H9 (cell line): ENCODE results near the gene SUMF1. TPM values are rescaled to one million over a fixed set of nuclear protein-coding genes. Genes with fewer than 3 reads are reported as not detected.

Source experiments
- DNase-seq: peaks from one replicate; pipeline ENCODE4 v3.0.0-alpha.2; 2017
- H2AFZ ChIP-seq: one replicate; pipeline ENCODE4 v1.6.1; 2013; ENCODE audit warnings: mild to moderate bottlenecking, low read length, control low read depth, moderate library complexity
- H2AK5ac ChIP-seq: 2 replicates; pipeline ENCODE4 v1.6.1; 2013; ENCODE audit warnings: low read length, control low read depth, mixed read lengths; ENCODE audit not compliant: insufficient read length
- H2BK120ac ChIP-seq: one replicate; pipeline ENCODE4 v1.6.1; 2013; ENCODE audit warnings: low read depth, mild to moderate bottlenecking, low read length, control low read depth, inconsistent platforms; ENCODE audit not compliant: poor library complexity, severe bottlenecking
- H2BK12ac ChIP-seq: 2 replicates; pipeline ENCODE4 v1.6.1; 2013; ENCODE audit warnings: low read length, control low read depth, mixed read lengths, low read depth; ENCODE audit not compliant: insufficient read length
- H2BK15ac ChIP-seq: 2 replicates; pipeline ENCODE4 v1.6.1; 2013; ENCODE audit warnings: low read depth, low read length, control low read depth
- H2BK20ac ChIP-seq: one replicate; pipeline ENCODE4 v1.6.1; 2013; ENCODE audit warnings: low read depth, mild to moderate bottlenecking, low read length, control low read depth, inconsistent platforms; ENCODE audit not compliant: poor library complexity, severe bottlenecking
- H2BK5ac ChIP-seq: 2 replicates; pipeline ENCODE4 v1.6.1; 2013; ENCODE audit warnings: low read length, control low read depth, mixed read lengths; ENCODE audit not compliant: insufficient read length
- H3K14ac ChIP-seq: 2 replicates; pipeline ENCODE4 v1.6.1; 2013; ENCODE audit warnings: low read length, control low read depth; ENCODE audit not compliant: insufficient read depth
- H3K18ac ChIP-seq: 2 replicates; pipeline ENCODE4 v1.6.1; 2013; ENCODE audit warnings: low read depth, mild to moderate bottlenecking, mixed read lengths, low read length, control low read depth; ENCODE audit not compliant: insufficient read length
- H3K23ac ChIP-seq: 2 replicates; pipeline ENCODE4 v1.6.1; 2013; ENCODE audit warnings: low read length, control low read depth, mixed read lengths, low read depth; ENCODE audit not compliant: insufficient read length
- H3K23me2 ChIP-seq: 2 replicates; pipeline ENCODE4 v1.6.1; 2013; ENCODE audit warnings: low read depth, mild to moderate bottlenecking, mixed read lengths, low read length, control low read depth; ENCODE audit not compliant: insufficient read length, poor library complexity, severe bottlenecking
- H3K27ac ChIP-seq: 2 replicates; pipeline ENCODE4 v1.5.1; 2013; ENCODE audit warnings: low read length, control low read depth, mixed read lengths, low read depth; ENCODE audit not compliant: insufficient read length
- H3K27me3 ChIP-seq: 2 replicates; pipeline ENCODE4 v1.6.1; 2013; ENCODE audit warnings: low read length, control low read depth, inconsistent platforms; ENCODE audit not compliant: insufficient read depth
- H3K4ac ChIP-seq: 2 replicates; pipeline ENCODE4 v1.6.1; 2013; ENCODE audit warnings: low read depth, mild to moderate bottlenecking, control low read depth, inconsistent platforms, low read length, moderate library complexity
- H3K4me1 ChIP-seq: 2 replicates; pipeline ENCODE4 v1.6.1; 2013; ENCODE audit warnings: low read length, control low read depth, inconsistent platforms; ENCODE audit not compliant: insufficient read depth
- H3K4me2 ChIP-seq: 2 replicates; pipeline ENCODE4 v1.6.1; 2013; ENCODE audit warnings: low read length, control low read depth, mixed read lengths; ENCODE audit not compliant: insufficient read length, insufficient read depth
- H3K56ac ChIP-seq: 2 replicates; pipeline ENCODE4 v1.6.1; 2013; ENCODE audit warnings: low read depth, mild to moderate bottlenecking, mixed read lengths, low read length, control low read depth; ENCODE audit not compliant: insufficient read length
- H3K79me1 ChIP-seq: 2 replicates; pipeline ENCODE4 v1.6.1; 2013; ENCODE audit warnings: low read depth, mild to moderate bottlenecking, moderate library complexity, low read length, control low read depth, inconsistent platforms; ENCODE audit not compliant: insufficient read depth, poor library complexity, severe bottlenecking
- H3K79me2 ChIP-seq: 2 replicates; pipeline ENCODE4 v1.6.1; 2013; ENCODE audit warnings: low read length, control low read depth, inconsistent platforms; ENCODE audit not compliant: insufficient read depth
- H3K9ac ChIP-seq: 2 replicates; pipeline ENCODE4 v1.6.1; 2013; ENCODE audit warnings: low read length, control low read depth, mixed read lengths; ENCODE audit not compliant: insufficient read length; ENCODE audit errors: extremely low read depth
- H3K9me3 ChIP-seq: one replicate; pipeline ENCODE4 v1.6.1; 2013; ENCODE audit warnings: low read depth, low read length, inconsistent platforms; ENCODE audit not compliant: control insufficient read depth
- H3T11ph ChIP-seq: one replicate; pipeline ENCODE4 v1.6.1; 2013; ENCODE audit warnings: mild to moderate bottlenecking, low read length, control low read depth, inconsistent platforms
- H4K20me1 ChIP-seq: one replicate; pipeline ENCODE4 v1.6.1; 2013; ENCODE audit not compliant: control insufficient read depth, insufficient read length, insufficient read depth
- H4K5ac ChIP-seq: 2 replicates; pipeline ENCODE4 v1.6.1; 2013; ENCODE audit warnings: low read depth, mild to moderate bottlenecking, mixed read lengths, low read length, control low read depth; ENCODE audit not compliant: insufficient read length
- H4K8ac ChIP-seq: replicated peaks from 2 replicates; pipeline ENCODE4 v1.6.1; 2013; ENCODE audit warnings: low read length, control low read depth, mixed read lengths, low read depth; ENCODE audit not compliant: insufficient read length
- H4K91ac ChIP-seq: 2 replicates; pipeline ENCODE4 v1.6.1; 2013; ENCODE audit warnings: low read depth, mild to moderate bottlenecking, moderate library complexity, mixed read lengths, low read length, control low read depth; ENCODE audit not compliant: insufficient read length
- H3K27ac Mint-ChIP-seq, 3 experiments: 2 replicates in 2 of 3; 3 replicates in 1 of 3; pipeline ENCODE4 v1.8.0; 2020 to 2021; ENCODE audit warnings: mixed read lengths in 3 of 3, mild to moderate bottlenecking in 1 of 3, moderate library complexity in 1 of 3
- H3K27me3 Mint-ChIP-seq: 2 replicates; pipeline ENCODE4 v1.8.0; 2021; ENCODE audit warnings: low read depth, mild to moderate bottlenecking, moderate library complexity, mixed read lengths
- H3K36me3 Mint-ChIP-seq, 3 experiments: 2 replicates in 2 of 3; 3 replicates in 1 of 3; pipeline ENCODE4 v1.8.0; 2020 to 2021; ENCODE audit warnings: low read depth in 3 of 3, mixed read lengths in 3 of 3; ENCODE audit not compliant: insufficient read depth in 1 of 3
- H3K4me1 Mint-ChIP-seq, 2 experiments: 2 replicates each; pipeline ENCODE4 v1.8.0; 2020; ENCODE audit warnings: mixed read lengths in 2 of 2
- H3K4me3 Mint-ChIP-seq, 2 experiments: 2 replicates in 1 of 2; 3 replicates in 1 of 2; pipeline ENCODE4 v1.8.0; 2020 to 2021; ENCODE audit warnings: mild to moderate bottlenecking in 2 of 2, mixed read lengths in 2 of 2, moderate library complexity in 1 of 2
- H3K9me3 Mint-ChIP-seq, 2 experiments: 2 replicates in 1 of 2; 3 replicates in 1 of 2; pipeline ENCODE4 v1.8.0; 2020; ENCODE audit warnings: mild to moderate bottlenecking in 2 of 2, mixed read lengths in 2 of 2, moderate library complexity in 1 of 2
- CTCF ChIP-seq: fragments of 200-600 bp; sonication (generic); conservative IDR thresholded peaks from 3 replicates; pipeline ENCODE4 v1.8.0; 2021; ENCODE audit warnings: antibody characterized with exemption, mild to moderate bottlenecking
- WGBS: extraction: QIAGEN DNeasy Blood & Tissue Kit; methylation state at CpG from one replicate; pipeline ENCODE4 v1.1.7; 2013; ENCODE audit warnings: missing lambda C conversion rate, low lambda C conversion rate, mixed read lengths; ENCODE audit not compliant: insufficient read length; ENCODE audit errors: extremely low coverage; 5-methylcytosine and 5-hydroxymethylcytosine counted together
- total RNA-seq: library from RNA; stranded (reverse); gene quantifications from 2 replicates; pipeline ENCODE4 v1.2.1, GENCODE V29; 2021

The SUMF1 gene
- total RNA-seq, 1 experiment from 2014 or later, result 9.5 TPM

GRCh38 chr3:4387210-4388204, 79.6 kb downstream of the SUMF1 start:
- peaks cover 5 to 10% (median 7%) of the 10 kb centered on the region in 3 experiments; a peak in 4 of 7 replicates for H3K36me3 Mint-ChIP-seq
- Histone ChIP-seq H3K4me2 (no peak overlapping the region), H4K20me1 (no peaks in the 10 kb centered on the region), H2BK20ac (no peak overlapping the region), H3K4ac (no peak overlapping the region), H3T11ph (no peak overlapping the region), H3K9me3 (no peaks in the 10 kb centered on the region), H2AFZ (no peak overlapping the region), H3K18ac (no peak overlapping the region), H2BK120ac (no peak overlapping the region), H4K5ac (no peak overlapping the region), H3K56ac (no peak overlapping the region), H3K14ac (no peak overlapping the region), H3K9ac (no peak overlapping the region), H2BK12ac (no peak overlapping the region), H3K4me1 (peaks cover 4% of the 10 kb centered on the region; the same call in 1 of the 2 replicates), H3K79me1 (no peaks in the 10 kb centered on the region), H2BK15ac (no peak overlapping the region), H3K23ac (no peak overlapping the region), H3K27me3 (no peaks in the 10 kb centered on the region), H3K23me2 (no peaks in the 10 kb centered on the region), H2AK5ac (no peak overlapping the region), H4K91ac (no peak overlapping the region), H2BK5ac (no peak overlapping the region), H3K27ac (no peak overlapping the region), H4K8ac (no peak overlapping the region), H3K79me2 (no peaks in the 10 kb centered on the region)
- peaks cover 0 to 4% of the 10 kb centered on the region in 2 experiments; a peak in 2 of 5 replicates for H3K9me3 Mint-ChIP-seq
- H3K27ac Mint-ChIP-seq, result no peak overlapping the region; a peak in 1 of 7 replicates
- H3K4me3 Mint-ChIP-seq, result no peak overlapping the region
- WGBS, result no CpG with 5 or more reads among the region's 2 CpGs
- DNase-seq, result no peak
- no peaks in the 10 kb centered on the region for H3K27me3 Mint-ChIP-seq
- no peak for TF ChIP-seq CTCF
- H3K4me1 Mint-ChIP-seq, result peaks cover 17 to 22% of the 10 kb centered on the region in 2 experiments
